ENCODE measurements around the gene MELK. TPM values are rescaled to one million over a fixed set of nuclear protein-coding genes. Genes with fewer than 3 reads are reported as not detected.
"Not testable (repeated sequence)": the region's sequence is repeated elsewhere in the genome, so short reads cannot be mapped to it uniquely, and the experiment has no call there.

The MELK gene
- total and polyA plus RNA-seq, 2 donors (not counting 3 experiments of a cell fraction or from before 2014, with no cell fraction given): 19.1 to 52.1 TPM

- no peak overlapping the region for H3K27ac ChIP-seq (ENCODE audit: insufficient read depth, low read depth, low read length)
- intact Hi-C loops (cut with micrococcal nuclease): loop anchor here (10.0 kb wide), 1 partner anchor 295 kb away; the partner anchor contains the start of gene GNE
- no peaks in the 10 kb centered on the region for H3K36me3 ChIP-seq (ENCODE audit: control insufficient read depth in 2 of 2, extremely low read depth in 1 of 2, insufficient read depth in 2 of 2, low read length in 2 of 2)
- no peak overlapping the region for H3K4me3 ChIP-seq (replicated peaks in 1 of 3; ENCODE audit: insufficient read depth in 1 of 3, low read depth in 1 of 3, low read length in 3 of 3)
- no peak overlapping the region for H3K9ac ChIP-seq (replicated peaks; ENCODE audit: extremely low read depth, insufficient read depth, low read length)
- ChIA-PET POLR2A (no interaction called here), CTCF (interaction anchor here (2.8 to 9.2 kb wide), 2 partner anchors 142 to 143 kb away, joined by 14 to 180 read pairs; no protein-coding TSS in a partner anchor)
- H3K9me1 ChIP-seq (replicated peaks; ENCODE audit: control insufficient read depth, extremely low read depth, insufficient read depth, low read length): no peaks in the 10 kb centered on the region
- H3K9me3 ChIP-seq (replicated peaks; ENCODE audit: control insufficient read depth, insufficient read depth, low read length): no peaks in the 10 kb centered on the region
- no peaks in the 10 kb centered on the region for H3K4me1 ChIP-seq (ENCODE audit: control insufficient read depth, extremely low read depth, insufficient read depth, low read length)
- peaks cover 10% of the 10 kb centered on the region in 2 experiments for H3K27me3 ChIP-seq (ENCODE audit: control insufficient read depth in 2 of 2, insufficient read depth in 2 of 2, low read length in 2 of 2)
- FAIRE-seq (no peak), DNase-seq (ENCODE audit: low read depth, low spot score) (no peak)
- H3K4me2 ChIP-seq (ENCODE audit: insufficient read depth, low read length): no peak overlapping the region
- no TSS peak for BruUV-seq (replicated peaks)
- dilution Hi-C loops (cut with MboI; ENCODE audit: extremely low pct_ligation_motif_present, low sequenced_read_pairs): no loop called here
- H4K20me1 ChIP-seq (replicated peaks; ENCODE audit: control insufficient read depth, extremely low read depth, insufficient read depth, low read length): no peaks in the 10 kb centered on the region
- H2AFZ ChIP-seq (ENCODE audit: low read depth, low read length): no peak overlapping the region
- no peak for TF ChIP-seq POLR2A (IDR thresholded peaks at IDR 0.05; ENCODE audit: low read depth, low read length)
- no peak for TF ChIP-seq FOS (IDR thresholded peaks at IDR 0.05; ENCODE audit: borderline replicate concordance, insufficient read depth, low read length)
- no peak for TF ChIP-seq MAX (IDR thresholded peaks at IDR 0.05; ENCODE audit: insufficient read depth, insufficient read length)
- no peak for TF ChIP-seq POLR2AphosphoS5 (IDR thresholded peaks at IDR 0.05; ENCODE audit: insufficient read depth, low read depth, low read length)
- no peak for TF ChIP-seq EZH2 (IDR thresholded peaks at IDR 0.05; ENCODE audit: borderline replicate concordance, low read depth, low read length, severe bottlenecking)
- TF ChIP-seq JUN (IDR thresholded peaks at IDR 0.05; ENCODE audit: borderline replicate concordance, insufficient read depth, insufficient read length, low read depth): no peak
- no peaks in the 10 kb centered on the region for H3K79me2 ChIP-seq (ENCODE audit: control insufficient read depth, insufficient read depth, low read length)
Measured at GRCh38 chr9:36550135-36550534, 22.6 kb upstream of the MELK start.

DNA sequence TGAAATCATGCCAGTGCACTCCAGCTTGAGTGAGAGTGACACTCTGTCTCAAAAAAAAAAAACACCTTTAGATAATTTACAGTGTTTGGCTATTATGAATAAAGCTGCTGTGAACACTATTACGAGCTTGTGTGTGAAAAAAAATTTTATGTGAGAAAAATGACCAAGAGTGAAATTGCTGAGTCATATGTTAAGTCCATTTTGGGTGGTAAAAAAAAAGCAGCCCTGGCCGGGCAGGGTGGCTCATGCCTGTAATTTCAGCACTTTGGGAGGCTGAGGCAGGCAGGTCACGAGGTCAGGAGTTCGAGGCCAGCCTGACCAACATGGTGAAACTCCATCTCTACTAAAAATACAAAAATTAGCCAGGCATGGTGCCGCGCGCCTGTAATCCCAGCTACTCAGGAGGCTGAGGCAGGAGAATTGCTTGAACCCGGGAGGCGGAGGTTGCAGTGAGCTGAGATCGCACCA, 22.0 kb upstream of the MELK start:
- POLR2A ChIA-PET: interaction anchor here (0.7 kb wide), 1 partner anchor 343 kb away, joined by 3 read pairs; no protein-coding TSS in a partner anchor
- H3K27ac ChIP-seq (ENCODE audit: insufficient read depth, low read depth, low read length); H3K79me2 ChIP-seq (ENCODE audit: control insufficient read depth, insufficient read depth, low read length); BruUV-seq (replicated peaks); H3K36me3 ChIP-seq (ENCODE audit: control insufficient read depth in 2 of 2, extremely low read depth in 1 of 2, insufficient read depth in 2 of 2, low read length in 2 of 2); H3K9me3 ChIP-seq (replicated peaks; ENCODE audit: control insufficient read depth, insufficient read depth, low read length); H3K4me2 ChIP-seq (ENCODE audit: insufficient read depth, low read length); DNase-seq (ENCODE audit: low read depth, low spot score); H2AFZ ChIP-seq (ENCODE audit: low read depth, low read length); dilution Hi-C loops (cut with MboI; ENCODE audit: extremely low pct_ligation_motif_present, low sequenced_read_pairs); H3K4me1 ChIP-seq (ENCODE audit: control insufficient read depth, extremely low read depth, insufficient read depth, low read length); FAIRE-seq; H3K9ac ChIP-seq (replicated peaks; ENCODE audit: extremely low read depth, insufficient read depth, low read length); H3K4me3 ChIP-seq (replicated peaks in 1 of 3; ENCODE audit: insufficient read depth in 1 of 3, low read depth in 1 of 3, low read length in 3 of 3); H4K20me1 ChIP-seq (replicated peaks; ENCODE audit: control insufficient read depth, extremely low read depth, insufficient read depth, low read length); H3K9me1 ChIP-seq (replicated peaks; ENCODE audit: control insufficient read depth, extremely low read depth, insufficient read depth, low read length): not testable (repeated sequence)
- peaks cover 10% of the 10 kb centered on the region in 2 experiments for H3K27me3 ChIP-seq (ENCODE audit: control insufficient read depth in 2 of 2, insufficient read depth in 2 of 2, low read length in 2 of 2)
- intact Hi-C loops (cut with micrococcal nuclease): loop anchor here (10.0 kb wide), 1 partner anchor 296 kb away; the partner anchor contains the start of gene GNE
- CTCF ChIA-PET: interaction anchor here (9.2 kb wide), 1 partner anchor 143 kb away, joined by 180 read pairs; no protein-coding TSS in a partner anchor

Data from endothelial cell of umbilical vein (primary cell).